Stimulated activated CD8-positive, alpha-beta memory T cell treated with anti-CD3 and anti-CD28 coated beads, Interleukin-2, amount 100 ng/mL, for 48 hours (primary cell): ENCODE measurements around the gene ARSD.

ENCODE experiments used
- DNase-seq, 2 donors: peaks; one replicate each; pipeline ENCODE4 v3.0.0-alpha.2; 2020; ENCODE audit warnings: low read depth in 2 of 2

Gene ARSD

GRCh38 chrX:2854918-2855317 lies 74.2 kb downstream of the ARSD start:
- no peak for DNase-seq
